ENCODE results near the gene ATXN1.

The ATXN1 gene

DNA sequence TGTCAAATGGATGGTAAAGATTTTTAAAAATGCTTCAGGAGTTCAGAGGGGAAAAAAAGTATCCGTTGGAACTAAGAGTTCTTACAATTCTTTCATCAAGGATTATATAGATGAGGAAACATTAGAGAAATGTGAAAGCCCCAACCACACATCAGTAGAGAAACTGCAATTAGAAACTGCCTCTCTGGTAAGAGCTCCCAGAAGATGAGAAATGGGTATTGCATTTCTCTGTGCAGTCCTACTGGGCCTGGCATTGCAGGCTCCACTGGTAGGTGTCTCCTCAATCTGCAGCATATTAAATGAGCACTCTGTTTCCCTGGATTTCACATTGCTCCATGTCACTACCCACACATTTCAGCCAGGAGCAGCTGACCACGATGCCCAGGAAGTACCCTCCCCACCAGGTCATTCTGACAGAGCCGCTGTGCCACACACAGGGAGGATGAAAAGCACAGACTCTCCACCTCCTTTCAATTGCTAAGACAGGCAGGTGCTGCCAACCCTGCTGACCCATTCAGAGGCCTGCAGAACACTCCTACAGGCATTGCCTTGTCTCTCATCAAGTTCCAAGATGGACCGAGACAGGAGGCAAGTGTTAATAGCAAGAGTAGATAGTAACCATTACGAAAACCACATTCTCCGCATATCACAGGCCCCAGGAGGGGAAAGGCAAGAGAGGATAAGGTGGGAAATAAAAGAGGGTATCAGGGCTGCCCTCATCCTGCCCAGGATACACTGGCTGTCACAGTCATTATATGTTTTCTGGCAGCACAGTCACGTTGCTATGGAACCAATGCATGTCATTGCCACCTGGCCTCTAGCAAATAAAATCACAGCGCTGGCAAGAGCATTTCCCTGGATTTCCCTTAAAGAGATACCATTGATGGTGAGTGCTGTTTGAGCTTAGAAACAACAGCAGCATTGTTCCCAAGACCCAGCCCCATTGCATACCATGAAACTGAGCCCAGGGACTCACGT, 241.7 kb downstream of the ATXN1 start:
- DNase-seq: no peak

DNA sequence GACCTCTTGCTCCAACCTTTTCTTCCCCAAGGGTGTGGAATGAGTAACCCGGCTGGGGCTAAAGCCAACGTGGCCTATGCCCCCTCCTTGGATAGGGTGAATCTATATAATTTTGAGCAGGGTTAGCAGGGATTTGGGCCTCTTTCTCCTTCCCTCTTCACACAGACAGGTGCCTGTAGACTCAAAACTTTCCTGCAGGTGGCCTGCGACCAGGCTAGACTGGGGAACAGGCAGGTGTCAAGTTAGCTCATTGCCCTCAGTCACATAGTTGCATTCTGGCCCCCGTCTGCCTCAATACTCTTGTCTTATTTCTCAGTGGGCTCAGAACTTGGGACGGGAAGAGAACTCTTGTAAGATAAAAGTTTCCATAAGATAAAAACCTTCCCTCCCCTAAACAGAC, 243.0 kb downstream of the ATXN1 start:
- no peak for DNase-seq

DNA sequence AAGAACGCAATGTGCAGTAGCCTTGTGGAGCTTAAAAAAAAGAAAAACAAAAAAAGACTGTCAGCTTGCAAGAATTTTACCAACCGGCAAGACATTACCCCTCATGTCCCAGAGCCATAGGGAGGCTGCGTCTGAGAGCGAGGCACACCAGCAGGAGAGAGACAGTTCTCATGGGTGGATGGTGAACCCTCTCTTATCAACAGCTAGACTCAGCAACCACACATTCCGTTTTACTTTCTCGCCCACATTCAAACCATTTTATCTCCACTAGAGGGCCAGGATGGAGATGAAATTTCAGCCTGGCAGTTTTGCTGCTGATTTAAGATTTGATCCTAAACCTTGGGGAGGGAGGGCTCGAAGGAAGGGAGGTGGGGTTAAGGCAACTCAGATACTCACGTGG, 247.0 kb downstream of the ATXN1 start:
- DNase-seq: no peak

DNA sequence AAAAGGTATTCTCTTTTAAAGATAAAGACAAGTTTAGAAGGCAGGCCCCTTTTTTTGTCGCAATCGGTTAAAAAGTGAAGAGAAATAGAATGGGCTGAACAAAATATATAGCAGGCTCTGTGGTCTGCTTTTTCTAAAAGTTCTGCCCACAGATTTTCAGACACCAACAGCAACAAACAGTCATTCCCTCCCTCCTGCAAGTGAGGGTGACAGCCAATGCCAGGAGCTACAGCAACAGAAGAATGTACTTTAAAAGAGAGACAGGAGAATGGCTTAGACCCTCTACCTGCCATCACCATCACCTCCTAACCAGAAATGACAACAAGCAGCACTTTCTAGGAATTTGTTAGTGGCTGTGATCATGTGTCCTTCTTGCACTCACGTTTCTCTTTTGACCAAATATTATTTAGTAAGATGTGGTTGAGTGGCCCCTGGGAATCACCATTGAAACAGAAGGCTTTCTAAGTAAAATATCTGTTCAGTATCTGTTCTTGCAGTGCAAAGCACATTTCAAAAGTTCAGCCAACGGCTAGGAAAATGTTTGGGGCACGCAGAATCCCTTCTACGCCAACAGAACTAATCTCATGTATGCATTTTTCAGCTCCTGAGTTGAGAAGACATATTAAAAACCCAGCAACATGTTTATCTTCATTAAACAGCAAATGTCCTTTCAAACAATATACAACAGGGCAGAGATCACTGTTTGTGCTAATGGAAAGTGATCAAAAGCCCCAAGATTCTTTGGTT, 248.5 kb downstream of the ATXN1 start:
- no peak for DNase-seq

DNA sequence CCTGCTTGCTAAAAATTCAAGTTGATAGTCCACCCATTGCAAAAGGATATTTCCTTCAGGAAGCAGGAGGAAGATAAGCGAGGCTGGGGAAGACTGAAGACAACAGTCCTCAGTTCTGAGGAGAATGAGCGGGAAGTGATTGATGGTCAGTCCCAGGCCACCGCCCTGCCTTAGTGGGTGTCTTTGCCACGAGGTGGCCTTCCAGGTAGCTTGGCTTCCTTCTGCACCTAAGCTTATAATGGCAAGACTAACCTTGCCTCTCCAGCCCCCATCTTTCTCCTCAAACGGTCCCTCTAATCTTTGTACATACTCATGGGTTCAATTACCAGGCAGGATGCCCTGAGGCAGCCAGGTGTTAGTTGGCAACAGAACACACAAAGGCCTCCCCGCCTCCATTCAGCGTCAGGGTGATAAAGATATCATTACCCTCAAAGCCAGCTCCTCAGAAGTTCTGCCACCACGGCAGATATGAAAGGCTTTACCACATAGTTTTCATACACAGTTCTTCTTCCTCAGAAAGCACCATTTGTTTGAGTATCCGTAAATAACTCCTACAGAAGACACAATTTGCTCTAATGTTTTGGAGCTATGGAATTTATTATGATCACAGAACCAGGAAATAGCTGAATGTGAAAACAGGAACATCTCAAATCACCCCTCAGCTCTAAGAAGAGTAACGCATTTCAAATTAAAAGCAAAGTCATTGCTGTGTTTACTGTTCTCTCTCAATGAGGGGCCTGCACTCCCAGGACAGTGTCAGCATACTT, 249.4 kb downstream of the ATXN1 start:
- no peak for DNase-seq

DNA sequence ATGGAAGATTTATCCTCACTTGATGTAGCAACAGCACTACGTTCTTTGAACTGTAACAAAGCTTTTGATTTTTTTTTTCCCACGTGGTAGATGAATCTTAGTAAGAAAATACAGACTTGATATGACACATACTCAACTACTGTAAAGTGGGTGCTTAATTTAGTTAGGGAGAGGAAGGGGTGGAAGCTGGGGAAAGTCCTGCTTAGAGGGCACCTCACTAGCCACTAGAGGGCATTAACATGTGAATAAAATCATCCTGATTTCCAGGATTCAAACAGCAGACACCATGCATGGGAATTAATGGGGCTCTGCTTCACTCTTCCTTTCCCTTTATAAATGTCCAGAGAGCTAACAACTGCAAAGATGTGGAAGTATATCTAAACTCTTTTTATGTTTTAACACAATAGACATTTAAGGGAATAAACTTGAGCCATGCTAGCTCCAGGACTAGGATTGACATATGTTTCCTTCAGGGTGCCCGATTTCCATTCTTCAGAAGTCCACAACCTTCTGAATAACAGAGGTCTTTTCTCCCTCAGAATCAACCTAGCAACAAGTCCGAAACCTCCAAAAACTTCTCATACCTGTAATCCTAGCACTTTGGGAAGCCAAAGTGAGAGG, 250.1 kb downstream of the ATXN1 start:
- DNase-seq: no peak

DNA sequence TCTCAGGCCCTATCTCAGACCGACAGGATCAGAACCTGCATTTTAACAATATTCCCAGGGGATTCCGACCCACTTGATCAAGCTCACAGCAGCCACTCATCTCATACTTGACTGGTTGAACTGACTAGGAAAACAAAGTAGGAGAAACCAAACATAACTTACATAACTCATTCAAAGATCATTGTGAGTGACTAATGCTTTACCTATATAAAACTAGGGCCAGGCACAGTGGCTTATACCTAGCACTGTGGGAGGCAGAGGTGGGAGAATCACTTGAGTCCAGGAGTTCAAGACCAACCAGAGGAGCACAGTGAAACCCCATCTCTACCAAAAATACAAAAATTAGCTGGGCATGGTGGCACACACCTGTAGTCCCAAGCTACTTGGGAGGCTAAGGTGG, 251.0 kb downstream of the ATXN1 start:
- DNase-seq: no peak

DNA sequence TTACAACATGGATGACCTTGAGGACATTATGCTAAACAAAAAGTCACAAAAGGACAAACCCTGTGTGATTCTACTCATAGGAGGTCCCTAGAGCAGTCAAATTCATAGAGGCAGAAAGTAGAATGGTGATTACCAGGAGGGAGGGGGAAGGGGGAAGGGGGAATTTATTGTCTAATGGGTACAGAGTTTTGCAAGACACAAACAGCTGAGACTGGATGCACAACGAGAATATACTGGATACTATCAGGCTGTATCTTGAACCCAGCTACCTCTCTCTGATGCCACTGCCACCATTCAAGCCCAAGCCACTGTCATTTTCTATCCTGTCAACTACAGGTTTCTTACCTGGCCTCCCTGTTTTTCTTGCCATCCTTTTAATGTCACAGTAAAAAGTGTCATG, 252.3 kb downstream of the ATXN1 start:
- no peak for DNase-seq

DNA sequence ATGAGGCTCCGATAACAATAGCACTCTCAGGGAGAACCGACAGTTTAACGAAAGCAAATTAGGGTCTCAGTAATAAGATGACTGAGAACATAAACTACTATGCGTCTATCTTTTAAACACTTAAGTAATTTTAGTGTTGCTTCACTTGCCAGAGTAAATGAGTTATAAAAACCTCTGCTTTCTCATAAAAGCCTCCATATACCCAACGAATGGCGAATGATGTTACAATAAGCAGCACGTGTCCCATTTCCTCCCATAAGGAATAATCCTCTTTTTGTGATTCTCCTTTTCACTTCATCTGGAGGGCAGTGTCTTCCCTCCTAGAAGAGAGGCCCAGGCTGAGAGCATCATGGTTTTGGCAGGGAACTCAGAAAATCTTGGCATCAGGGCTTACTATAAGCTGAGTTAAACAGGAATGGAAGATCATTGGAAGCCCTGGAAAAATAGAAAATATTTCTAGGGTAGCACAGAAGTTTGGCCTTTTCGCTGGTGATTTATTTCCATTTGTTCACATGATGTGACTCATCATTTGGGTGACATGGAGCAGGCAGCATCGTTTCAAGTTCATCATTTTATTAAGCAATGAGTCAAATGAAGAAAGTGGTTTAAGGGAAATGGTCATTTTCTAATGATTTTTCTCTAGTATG, 255.4 kb downstream of the ATXN1 start:
- no peak for DNase-seq

DNA sequence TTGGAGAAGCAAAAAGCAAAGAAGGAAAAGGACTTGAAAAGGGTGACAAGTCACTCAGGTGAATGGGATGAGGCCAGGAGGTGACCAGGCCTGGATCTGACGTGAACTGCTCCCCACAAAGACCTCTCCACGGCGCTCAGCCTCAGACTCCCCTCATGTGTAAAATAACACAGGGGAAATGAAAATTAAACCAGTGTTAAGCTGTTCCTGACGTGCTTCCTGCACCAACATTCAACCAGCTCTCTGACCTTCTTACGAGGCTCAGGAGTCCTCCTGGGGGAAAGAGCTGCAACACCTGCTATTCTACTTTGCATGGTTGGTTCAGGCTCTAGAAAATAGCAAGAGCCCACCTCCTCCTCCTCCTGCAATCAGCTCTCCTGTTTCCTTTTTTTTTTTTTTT, 256.7 kb downstream of the ATXN1 start:
- no peak for DNase-seq

DNA sequence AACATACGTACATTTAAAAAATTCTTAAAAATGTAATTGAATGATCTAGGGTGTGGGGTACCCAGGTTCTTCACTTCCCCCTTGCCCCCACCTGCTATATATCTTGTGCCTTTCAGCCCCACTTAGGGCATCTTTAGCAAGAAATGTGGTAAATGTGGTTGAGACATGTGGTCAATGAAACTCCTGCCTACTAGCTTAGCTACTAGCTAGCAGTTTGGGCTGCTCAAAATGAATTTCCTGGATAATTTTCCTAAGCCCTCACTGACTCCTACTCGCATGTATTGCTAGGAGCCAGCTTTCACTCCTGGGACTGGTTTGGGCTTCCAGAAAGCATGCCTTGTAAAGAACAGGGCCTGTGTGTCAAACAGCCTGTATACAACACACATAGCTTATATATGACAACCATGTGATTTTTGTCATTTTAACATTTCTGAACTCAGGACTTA, 257.3 kb downstream of the ATXN1 start:
- DNase-seq: no peak

DNA sequence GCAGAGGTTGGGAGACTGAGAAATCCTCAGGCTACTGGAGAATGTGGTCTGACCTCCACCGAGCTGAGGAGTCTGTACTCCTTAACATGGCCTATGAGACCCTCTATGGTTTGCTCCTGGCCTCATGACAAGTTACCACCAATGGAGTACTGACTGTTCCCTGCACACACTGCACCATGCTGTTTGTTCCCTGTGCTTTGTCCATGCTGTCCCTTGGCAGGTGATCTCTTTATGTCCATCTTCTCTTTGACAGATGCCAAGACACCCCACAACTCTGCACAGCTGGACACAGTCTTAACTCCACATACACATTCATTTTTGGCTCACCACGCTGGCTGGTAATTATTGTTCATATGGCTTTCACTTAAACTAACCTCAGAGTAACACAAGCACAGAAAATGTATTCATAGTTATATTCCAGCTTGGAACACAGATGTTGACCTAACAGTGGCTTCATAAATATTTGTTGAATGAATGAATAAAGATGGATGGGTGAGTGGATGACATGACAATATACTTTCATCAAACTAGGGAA, 258.0 kb downstream of the ATXN1 start:
- no peak for DNase-seq

DNA sequence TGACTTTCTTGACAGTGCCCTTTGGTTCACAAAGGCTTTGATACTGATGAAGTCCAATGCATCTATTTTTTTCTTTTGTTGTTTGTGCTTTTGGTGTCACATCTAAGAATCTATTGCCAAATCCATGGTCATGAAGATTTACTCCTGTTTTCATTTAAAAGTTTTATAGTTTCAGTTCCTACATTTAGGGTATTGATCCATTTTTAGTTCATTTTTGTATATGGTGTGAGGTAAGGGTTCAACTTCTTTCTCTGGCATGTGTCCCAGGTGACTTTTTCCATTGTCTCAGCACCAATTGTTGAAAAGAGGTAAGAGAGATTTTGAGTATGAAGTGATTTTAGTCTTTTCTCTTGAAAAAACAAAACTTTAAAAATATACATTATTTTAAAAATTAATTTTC, 262.3 kb downstream of the ATXN1 start:
- DNase-seq: no peak

DNA sequence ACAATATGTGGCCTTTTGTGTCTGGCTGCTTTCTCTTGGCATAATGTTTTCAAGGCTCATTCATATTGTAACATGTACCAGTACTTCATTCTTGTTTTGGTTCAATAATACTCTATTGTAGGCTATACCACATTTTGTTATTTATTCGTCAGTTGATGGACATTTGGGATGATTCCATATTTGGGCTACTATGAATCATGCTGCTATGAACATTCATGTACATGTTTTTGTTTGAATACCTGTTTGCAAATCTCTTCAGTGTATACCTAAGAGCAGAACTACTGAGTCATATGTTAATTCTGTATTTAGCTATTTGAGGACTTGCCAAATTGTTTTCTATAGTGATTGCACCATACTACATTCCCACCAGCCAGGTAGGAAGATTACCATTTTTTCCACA, 263.0 kb downstream of the ATXN1 start:
- no peak for DNase-seq

DNA sequence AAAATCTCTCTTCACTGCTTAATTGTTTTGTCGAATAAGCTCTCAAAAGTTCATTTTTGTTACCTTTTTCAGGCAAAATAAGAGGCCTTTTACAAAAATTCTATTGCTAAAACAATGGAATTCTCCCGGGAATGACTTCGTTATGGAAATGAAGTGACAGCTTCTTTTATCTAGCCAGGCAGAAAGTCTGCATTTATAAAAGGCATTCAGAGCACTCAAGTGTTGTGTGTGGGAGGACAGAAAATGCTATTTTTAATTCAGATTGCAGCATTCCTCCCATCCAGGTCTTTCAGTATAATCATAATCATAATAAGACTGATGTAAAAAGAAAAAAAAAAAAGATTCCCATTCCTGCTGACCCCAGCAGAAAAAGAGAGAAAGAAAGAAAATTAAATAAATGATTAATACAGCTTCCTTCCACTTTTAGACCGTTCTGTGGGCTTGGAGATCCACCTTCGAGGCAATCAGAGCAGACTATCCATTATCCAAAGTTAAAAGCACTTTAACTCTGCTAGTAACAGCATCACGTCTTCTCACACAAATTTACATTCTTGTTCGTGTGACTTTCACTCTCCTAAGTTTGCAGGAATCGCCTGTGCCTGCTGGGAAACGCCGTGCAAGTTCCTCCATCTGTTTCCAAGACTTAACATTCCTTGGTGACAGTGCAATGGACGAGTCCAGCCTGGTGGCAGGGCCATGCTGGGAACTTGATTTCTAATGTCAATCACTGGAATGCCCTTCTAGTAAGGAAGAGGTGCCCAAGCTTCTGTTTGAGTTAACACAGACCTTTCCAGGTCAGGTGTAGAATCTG, 264.1 kb downstream of the ATXN1 start:
- no peak for DNase-seq

DNA sequence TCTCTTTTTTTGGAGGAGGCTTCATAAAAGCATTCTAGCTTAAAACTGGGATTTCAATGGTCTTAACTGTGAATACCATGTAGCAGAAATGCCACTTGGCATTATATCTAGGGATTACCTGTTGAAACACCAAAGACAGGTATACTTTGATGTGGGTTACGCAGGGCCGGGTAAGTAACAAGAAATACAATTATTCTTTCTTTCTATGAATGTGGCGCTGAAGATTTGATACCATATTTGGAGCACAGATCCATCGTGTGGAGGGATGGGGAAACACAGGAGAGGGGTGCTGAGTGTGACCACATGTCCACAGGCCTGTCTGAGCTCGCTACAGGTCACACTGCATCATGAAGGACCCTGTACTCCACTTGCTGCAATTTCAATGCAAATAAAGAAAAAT, 265.1 kb downstream of the ATXN1 start:
- DNase-seq: no peak

DNA sequence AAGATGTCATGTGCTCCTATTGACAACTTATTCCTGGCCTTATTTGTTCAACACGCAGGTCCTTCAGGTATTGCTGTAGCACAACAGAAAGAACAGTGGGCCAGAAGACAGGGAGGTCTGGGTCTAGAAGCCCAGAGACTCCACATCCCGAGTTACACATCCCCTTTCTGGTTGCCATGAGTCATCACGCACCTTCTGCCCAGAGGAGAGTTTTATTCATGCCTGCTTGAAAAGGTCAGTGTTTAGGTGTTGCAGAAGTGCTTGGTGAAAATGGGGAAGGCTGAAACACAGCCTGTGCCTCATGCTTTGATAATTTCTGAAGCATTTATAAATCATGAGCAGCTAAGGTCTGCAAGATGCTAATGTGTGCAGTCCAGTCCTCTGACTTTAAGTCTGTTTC, 266.5 kb downstream of the ATXN1 start:
- DNase-seq: no peak

DNA sequence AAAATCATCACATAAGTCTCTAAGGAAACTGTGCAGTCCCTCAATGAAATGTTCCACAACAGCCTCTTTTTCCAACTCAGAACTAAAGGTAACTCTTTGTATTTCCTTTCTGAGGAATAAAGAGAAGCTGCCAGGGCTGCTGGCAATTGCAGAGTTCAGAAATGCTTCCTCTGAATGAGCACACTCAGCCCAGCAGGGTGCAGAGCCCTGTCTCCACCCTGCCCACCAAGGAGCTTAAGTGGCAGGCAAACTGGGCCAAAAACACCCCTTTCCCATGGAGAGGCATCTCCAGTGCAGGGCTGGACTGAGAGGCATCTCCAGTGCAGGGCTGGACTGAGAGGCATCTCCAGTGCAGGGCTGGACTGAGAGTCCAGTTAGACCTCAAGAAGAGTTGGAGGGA, 267.5 kb downstream of the ATXN1 start:
- DNase-seq: no peak

DNA sequence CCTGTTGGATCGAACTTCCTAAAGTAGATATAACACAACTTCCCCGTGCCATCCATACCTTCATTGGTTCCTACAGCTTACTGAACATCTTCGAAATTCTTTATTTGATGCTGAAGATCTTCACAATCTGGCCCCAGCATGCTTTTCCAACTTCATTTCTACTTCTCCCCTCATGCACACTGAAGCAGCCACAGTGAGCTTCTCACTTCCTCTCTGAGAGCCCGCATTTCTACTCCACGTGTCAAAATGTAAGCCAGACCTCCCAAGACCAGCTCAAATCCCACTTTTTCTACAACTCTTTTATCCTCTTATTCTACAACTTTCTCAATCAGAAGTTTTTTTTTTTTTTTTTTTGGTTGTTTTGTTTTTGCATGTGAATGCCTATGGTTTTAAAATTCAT, 268.1 kb downstream of the ATXN1 start:
- DNase-seq: no peak

DNA sequence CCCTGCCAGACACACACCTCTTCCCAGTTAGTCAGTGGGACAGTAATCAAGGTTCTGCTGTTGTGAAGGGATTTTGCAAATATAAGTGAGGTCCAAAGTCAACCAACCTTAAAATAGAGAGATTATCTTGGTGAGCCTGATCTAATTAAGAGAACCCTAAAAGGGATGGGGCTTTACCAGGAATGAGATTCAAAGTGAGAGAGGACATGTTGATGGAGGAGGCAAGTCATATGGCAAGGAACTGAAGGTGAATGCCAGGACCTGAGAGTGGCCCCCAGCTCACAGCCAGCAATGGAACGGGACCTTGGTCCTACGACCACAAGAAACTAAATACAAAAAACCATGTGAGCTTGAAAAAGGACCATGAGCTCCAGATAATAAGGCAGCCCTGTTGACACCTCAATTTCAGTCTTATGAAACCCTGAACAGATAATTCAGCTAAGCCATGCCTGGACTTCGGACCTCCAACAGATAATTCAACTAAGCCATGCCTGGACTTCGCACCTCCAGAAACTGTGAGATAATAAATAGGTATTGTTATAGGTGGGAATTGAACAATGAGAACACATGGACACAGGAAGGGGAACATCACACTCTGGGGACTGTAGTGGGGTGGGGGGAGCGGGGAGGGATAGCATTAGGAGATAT, 269.5 kb downstream of the ATXN1 start:
- DNase-seq: no peak

DNA sequence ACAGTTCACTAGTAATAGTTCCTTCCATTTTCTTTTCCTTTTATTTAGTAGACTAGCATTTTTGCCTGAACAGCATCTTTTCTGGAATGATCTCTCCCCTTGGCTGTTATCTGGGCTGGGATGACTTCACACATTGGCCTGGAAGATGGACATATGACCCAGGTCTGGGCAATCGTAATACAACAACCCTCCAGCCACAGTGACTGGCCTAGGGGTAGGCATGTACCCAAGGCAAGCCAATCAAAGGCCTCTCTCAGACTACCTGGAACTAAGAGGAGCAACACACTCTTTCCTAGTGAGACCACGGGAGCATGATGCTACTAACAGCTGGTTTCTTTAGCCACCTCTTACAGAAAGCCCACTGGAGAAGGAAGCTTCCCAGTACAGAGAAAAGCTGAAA, 270.6 kb downstream of the ATXN1 start:
- DNase-seq: no peak

Data from activated CD4-positive, CD25-positive, alpha-beta regulatory T cell treated with anti-CD3 and anti-CD28 coated beads, Interleukin-2, amount 50 U/mL, for 72 hours (primary cell).